IMR-90 (cell line): ENCODE data around the gene MPC1.

Experiments
- BHLHE40 ChIP-seq: fragments of 150-350 bp; IDR thresholded peaks from 2 replicates; pipeline ENCODE4 v1.6.1; 2016; ENCODE audit warnings: mild to moderate bottlenecking, low read depth, low read length
- CEBPB ChIP-seq: IDR thresholded peaks from 2 replicates; pipeline ENCODE4 v1.6.1; 2012; ENCODE audit warnings: low read depth, low read length, improper control_type of control experiment
- CHD1 ChIP-seq: IDR thresholded peaks from 2 replicates; pipeline ENCODE4 v1.6.1; 2012; ENCODE audit warnings: low read depth, low read length, improper control_type of control experiment
- CTCF ChIP-seq: conservative IDR thresholded peaks from 2 replicates; pipeline ENCODE4 v1.5.1; 2012; ENCODE audit warnings: mild to moderate bottlenecking, low read depth, low read length, improper control_type of control experiment
- ELK1 ChIP-seq: fragments of 150-350 bp; IDR thresholded peaks from 2 replicates; pipeline ENCODE4 v1.6.1; 2016; ENCODE audit warnings: low read depth, mild to moderate bottlenecking, low read length, moderate library complexity, borderline replicate concordance
- MAFK ChIP-seq: IDR thresholded peaks from 2 replicates; pipeline ENCODE4 v1.6.1; 2012; ENCODE audit warnings: low read depth, low read length, improper control_type of control experiment
- MAZ ChIP-seq: IDR thresholded peaks from 2 replicates; pipeline ENCODE4 v1.6.1; 2012; ENCODE audit warnings: low read depth, mild to moderate bottlenecking, low read length, improper control_type of control experiment, moderate library complexity, borderline replicate concordance
- MXI1 ChIP-seq: IDR thresholded peaks from 2 replicates; pipeline ENCODE4 v1.6.1; 2012; ENCODE audit warnings: low read depth, mild to moderate bottlenecking, low read length, moderate library complexity, borderline replicate concordance
- NFE2L2 ChIP-seq: fragments of 150-350 bp; IDR thresholded peaks from 2 replicates; pipeline ENCODE4 v1.6.1; 2016; ENCODE audit warnings: low read depth, mild to moderate bottlenecking, low read length
- POLR2A ChIP-seq: IDR thresholded peaks from 2 replicates; pipeline ENCODE4 v1.6.1; 2012; ENCODE audit warnings: mild to moderate bottlenecking, low read depth, low read length
- RAD21 ChIP-seq: IDR thresholded peaks from 2 replicates; pipeline ENCODE4 v1.6.1; 2012; ENCODE audit warnings: low read length, improper control_type of control experiment
- SMC3 ChIP-seq: fragments of 150-350 bp; IDR thresholded peaks from 2 replicates; pipeline ENCODE4 v1.6.1; 2016; ENCODE audit warnings: low read depth, mild to moderate bottlenecking, antibody characterized with exemption, low read length, moderate library complexity
- TF ChIP-seq, protein P1 (sequence below): fragments of 150-350 bp; IDR thresholded peaks from 2 replicates; pipeline ENCODE4 v1.6.1; 2017; ENCODE audit warnings: mild to moderate bottlenecking, antibody characterized with exemption, low read length, low read depth

GRCh38 chr6:166341464-166341863 lies 41.3 kb downstream of the MPC1 start:
- TF ChIP-seq CTCF (no peak), CEBPB (no peak), SMC3 (no peak), RAD21 (no peak), MXI1 (no peak), POLR2A (no peak), BHLHE40 (no peak), NFE2L2 (no peak), MAFK (no peak), ELK1 (no peak), CHD1 (no peak), MAZ (no peak)
- TF ChIP-seq, protein P1, sequence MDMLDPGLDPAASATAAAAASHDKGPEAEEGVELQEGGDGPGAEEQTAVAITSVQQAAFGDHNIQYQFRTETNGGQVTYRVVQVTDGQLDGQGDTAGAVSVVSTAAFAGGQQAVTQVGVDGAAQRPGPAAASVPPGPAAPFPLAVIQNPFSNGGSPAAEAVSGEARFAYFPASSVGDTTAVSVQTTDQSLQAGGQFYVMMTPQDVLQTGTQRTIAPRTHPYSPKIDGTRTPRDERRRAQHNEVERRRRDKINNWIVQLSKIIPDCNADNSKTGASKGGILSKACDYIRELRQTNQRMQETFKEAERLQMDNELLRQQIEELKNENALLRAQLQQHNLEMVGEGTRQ, result no peak
